Activated CD4-positive, alpha-beta T cell treated with anti-CD3 and anti-CD28 coated beads, Interleukin-2, amount 50 U/mL, for 4 hours (primary cell): ENCODE results near the gene ADAMTSL4.
"Not testable (repeated sequence)": the region's sequence is repeated elsewhere in the genome, so short reads cannot be mapped to it uniquely, and the experiment has no call there.

Experiments used
- DNase-seq, 2 experiments: peaks; one replicate each; pipeline ENCODE4 v3.0.0-alpha.2; 2020

The ADAMTSL4 gene

DNA sequence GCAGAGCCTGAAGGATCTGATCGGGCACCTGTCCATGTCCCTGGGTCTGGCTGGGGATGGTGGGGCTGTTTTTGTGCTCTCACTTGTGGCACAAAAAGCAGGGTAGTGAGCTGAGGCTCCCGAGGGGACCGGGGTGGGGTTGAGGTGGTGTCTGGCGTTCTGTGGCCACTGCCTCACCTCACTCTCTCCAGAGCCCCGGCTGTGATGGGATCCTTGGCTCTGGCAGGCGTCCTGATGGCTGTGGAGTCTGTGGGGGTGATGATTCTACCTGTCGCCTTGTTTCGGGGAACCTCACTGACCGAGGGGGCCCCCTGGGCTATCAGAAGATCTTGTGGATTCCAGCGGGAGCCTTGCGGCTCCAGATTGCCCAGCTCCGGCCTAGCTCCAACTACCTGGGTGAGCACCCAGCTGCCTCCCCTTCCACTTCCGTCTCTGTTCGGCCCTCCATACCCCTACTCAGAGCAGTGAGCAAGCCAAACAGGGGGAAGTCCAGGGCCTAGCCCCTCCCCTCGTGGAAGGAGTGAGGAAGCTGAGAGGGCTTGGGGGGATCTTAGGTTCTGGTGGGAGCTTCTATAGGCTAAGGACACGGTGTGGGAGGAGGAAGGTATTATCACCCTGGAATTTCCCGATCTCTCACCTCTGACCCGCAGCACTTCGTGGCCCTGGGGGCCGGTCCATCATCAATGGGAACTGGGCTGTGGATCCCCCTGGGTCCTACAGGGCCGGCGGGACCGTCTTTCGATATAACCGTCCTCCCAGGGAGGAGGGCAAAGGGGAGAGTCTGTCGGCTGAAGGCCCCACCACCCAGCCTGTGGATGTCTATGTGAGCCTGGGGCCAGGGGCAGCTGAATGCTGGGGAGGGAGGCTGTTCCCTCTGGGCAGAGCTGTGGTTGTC is 7.0 kb downstream of the ADAMTSL4 start:
- no peak for DNase-seq

DNA sequence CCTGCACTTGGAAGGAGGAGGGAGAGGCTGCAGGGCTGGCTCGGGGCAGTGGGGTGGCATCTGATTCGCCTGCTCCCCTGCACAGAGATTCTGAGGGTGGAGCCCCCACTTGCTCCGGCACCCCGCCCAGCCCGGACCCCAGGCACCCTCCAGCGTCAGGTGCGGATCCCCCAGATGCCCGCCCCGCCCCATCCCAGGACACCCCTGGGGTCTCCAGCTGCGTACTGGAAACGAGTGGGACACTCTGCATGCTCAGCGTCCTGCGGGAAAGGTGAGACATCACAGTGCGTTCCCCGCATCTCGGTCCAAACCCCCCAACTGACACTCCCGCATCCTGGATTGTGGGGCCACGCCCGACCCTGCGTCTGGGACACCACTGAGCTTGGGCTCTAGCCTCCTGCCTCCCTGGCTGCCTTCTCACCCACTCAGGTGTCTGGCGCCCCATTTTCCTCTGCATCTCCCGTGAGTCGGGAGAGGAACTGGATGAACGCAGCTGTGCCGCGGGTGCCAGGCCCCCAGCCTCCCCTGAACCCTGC is 7.9 kb downstream of the ADAMTSL4 start:
- DNase-seq, result no peak

DNA sequence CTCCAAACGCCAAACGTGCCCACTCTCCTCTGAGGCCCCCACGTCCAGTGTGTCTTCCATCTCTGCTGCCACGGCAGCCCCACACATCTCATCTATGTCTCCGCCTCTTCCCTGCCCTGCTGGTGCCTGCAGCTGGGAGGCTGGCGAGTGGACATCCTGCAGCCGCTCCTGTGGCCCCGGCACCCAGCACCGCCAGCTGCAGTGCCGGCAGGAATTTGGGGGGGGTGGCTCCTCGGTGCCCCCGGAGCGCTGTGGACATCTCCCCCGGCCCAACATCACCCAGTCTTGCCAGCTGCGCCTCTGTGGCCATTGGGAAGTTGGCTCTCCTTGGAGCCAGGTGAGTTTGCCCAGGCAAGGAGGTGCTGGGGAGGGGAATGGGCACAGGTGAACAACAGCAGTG is 8.6 kb downstream of the ADAMTSL4 start:
- DNase-seq, result no peak

DNA sequence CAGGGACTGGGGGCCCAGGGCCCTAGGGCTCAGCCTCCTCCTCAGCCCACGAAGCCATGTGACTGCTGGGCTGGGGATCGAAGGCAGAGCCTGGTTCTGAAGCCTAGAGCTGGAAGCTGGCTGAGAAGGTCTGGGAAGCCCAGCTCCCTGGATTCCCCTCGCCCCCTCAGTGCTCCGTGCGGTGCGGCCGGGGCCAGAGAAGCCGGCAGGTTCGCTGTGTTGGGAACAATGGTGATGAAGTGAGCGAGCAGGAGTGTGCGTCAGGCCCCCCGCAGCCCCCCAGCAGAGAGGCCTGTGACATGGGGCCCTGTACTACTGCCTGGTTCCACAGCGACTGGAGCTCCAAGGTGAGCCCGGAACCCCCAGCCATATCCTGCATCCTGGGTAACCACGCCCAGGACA is 9.1 kb downstream of the ADAMTSL4 start:
- no peak for DNase-seq

DNA sequence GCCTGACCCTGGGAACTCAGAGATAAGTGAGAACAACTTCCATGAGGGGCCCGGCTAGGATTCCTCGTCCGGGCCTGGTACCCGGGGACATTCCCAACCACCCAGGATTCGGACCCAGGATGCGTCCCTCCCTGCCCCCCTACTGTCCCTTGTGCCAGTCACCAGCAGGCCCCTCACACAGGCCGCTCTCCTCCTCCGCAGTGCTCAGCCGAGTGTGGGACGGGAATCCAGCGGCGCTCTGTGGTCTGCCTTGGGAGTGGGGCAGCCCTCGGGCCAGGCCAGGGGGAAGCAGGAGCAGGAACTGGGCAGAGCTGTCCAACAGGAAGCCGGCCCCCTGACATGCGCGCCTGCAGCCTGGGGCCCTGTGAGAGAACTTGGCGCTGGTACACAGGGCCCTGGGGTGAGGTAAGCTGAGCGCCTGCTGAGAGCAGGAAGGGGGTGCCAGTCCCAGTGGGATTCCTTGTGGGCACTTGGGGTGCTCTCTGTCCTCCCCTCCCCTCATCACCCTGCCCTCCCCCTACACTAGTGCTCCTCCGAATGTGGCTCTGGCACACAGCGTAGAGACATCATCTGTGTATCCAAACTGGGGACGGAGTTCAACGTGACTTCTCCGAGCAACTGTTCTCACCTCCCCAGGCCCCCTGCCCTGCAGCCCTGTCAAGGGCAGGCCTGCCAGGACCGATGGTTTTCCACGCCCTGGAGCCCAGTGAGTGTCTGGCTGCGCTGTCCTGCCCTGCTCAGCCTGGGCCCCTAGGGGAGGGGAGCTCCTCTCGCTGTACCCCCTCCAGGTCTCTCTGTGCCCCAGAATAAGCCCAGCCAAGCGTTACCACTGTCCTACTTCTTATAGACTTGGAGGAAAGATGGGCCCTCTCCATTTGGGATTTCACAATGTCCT is 9.8 kb downstream of the ADAMTSL4 start:
- no peak for DNase-seq

DNA sequence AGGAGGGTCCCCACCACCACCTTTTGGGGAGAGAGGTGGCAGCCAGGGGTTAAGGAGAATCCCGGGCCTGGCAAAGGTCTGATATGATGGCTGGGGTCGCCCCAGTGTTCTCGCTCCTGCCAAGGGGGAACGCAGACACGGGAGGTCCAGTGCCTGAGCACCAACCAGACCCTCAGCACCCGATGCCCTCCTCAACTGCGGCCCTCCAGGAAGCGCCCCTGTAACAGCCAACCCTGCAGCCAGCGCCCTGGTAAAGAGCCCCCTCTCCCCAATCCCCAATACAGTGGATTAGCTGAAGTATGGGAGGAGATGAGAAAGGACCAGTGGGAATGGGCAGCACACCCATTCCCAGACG is 10.4 kb downstream of the ADAMTSL4 start:
- no peak for DNase-seq

DNA sequence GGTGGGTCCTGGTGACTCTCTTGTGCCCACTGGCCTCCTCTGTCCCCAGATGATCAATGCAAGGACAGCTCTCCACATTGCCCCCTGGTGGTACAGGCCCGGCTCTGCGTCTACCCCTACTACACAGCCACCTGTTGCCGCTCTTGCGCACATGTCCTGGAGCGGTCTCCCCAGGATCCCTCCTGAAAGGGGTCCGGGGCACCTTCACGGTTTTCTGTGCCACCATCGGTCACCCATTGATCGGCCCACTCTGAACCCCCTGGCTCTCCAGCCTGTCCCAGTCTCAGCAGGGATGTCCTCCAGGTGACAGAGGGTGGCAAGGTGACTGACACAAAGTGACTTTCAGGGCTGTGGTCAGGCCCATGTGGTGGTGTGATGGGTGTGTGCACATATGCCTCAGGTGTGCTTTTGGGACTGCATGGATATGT is 10.8 kb downstream of the ADAMTSL4 start:
- DNase-seq, result peak; percentile 64 to 67

DNA sequence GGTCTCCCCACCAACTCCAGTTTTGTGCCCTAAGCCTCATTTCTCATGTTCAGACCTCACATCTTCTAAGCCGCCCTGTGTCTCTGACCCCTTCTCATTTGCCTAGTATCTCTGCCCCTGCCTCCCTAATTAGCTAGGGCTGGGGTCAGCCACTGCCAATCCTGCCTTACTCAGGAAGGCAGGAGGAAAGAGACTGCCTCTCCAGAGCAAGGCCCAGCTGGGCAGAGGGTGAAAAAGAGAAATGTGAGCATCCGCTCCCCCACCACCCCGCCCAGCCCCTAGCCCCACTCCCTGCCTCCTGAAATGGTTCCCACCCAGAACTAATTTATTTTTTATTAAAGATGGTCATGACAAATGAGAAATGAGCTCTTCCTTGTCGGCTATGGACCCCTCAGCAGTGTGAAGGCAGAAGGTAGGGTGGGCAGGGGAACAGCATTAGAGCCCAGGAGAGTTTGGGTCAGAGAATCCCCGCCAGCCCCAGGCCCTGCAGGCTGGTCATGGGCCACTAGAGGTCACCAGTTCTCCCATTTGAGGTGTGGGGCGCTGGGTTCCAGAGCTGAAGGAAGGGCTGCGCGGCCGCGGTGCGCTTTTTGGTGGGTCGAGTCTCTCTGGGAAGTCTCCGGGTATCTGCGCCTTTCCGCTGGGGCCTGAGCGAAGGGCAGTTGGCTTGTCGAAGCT is 11.5 kb downstream of the ADAMTSL4 start:
- peak; percentile 78 to 79 for DNase-seq

DNA sequence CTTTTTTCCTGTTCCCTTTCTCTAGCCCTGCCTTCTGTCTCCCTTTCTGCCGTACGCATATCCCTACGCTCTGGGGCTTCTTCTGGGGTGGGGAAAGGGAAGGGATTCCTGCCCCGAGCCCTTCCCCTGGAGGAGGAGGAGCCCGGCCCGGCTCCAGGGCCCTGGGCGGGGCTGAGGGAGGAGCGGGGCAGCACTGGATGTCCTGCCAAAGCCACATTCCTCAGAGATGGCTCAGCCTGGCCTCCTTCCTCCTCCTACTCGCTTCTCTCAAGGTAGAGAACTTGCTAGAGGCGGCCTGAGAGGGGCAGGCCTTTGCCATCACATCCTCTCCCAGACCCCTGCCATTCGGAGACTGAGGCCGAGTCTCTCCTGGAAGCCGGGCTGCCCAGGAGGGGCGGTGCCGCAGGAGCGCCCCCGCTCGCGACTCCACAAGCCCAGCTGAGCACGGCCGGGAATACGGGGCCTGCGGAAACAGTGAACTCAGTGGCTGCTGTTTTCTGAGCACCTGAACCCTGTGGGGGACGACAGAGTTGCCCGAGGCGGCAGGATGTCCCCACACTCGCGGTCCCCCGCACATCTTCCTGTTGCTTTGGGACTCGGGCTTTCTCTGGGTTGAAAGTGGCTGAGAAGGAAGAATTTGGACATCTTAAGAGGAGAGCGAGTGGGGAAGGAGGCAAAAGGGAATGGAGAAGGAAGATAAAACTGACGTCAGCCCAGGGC is 12.2 kb downstream of the ADAMTSL4 start:
- DNase-seq, result peak; percentile 34 to 42

DNA sequence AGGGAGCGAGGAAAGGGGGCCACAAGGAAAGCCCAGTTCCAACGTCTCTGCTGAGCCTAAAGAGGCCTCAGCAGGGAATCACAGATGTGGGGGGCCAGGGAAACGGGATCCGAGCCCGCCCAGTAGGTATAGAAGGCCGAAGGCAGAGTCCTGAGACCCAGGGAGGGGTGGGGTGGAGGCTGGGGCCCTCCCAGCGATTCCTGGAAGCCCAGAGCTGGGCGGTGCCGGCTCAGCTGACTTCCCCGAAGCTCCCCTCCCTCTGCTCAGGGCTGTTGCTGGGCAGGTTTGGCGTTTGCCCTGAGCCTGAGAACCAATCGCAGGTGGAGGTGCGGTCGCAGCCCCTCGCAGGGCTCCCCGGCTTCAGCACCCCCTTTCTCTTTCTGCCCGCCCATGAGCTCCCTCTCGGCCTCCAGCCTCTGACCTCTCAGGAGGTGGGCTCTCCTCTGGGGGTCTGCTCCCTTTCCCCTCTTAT is 12.8 kb downstream of the ADAMTSL4 start:
- DNase-seq, result peak; percentile 89 to 90

DNA sequence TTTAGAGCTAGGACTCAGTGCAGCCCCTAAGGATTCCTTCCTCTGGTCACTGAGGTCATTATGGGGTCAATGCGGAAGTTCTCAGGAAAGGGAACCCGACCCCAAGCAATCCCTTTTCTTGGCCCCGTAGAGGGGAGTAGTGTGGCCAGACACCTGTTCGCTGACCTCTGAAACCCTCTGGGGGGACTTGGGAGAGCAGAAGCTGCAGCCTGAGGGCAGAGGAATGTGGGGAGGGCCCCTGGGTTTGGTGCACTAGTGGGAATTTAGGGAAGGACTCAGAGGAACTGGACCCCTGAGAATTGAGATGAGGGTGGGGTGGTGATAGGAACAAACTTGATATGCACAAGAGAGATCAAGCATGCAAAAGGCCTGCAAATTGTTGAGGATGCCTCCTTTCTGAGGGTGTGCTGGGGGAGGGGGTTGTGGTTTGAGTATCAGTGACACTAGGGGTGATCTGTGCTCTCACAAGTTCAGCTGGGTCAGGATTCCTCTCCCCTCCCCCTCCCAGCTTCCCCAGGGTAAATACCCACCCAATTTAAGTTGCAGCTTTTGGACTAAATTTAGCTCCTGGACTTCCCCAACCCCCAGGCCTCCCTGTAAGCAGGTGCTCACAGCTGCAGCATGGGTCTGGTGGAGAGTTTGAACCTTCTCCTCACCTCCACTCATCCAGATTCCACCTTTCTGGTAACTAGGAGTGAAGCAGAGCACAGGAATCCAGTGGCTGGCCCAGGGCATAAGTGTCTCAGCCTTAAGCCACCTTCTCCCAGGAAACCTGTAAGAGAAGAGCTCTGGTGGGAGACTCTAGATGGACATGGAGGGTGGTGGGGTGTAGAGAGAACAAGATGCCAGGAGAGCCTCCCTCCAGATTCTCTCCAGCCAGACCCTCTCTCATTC is 13.5 kb downstream of the ADAMTSL4 start:
- peak; percentile 48 to 53 for DNase-seq

DNA sequence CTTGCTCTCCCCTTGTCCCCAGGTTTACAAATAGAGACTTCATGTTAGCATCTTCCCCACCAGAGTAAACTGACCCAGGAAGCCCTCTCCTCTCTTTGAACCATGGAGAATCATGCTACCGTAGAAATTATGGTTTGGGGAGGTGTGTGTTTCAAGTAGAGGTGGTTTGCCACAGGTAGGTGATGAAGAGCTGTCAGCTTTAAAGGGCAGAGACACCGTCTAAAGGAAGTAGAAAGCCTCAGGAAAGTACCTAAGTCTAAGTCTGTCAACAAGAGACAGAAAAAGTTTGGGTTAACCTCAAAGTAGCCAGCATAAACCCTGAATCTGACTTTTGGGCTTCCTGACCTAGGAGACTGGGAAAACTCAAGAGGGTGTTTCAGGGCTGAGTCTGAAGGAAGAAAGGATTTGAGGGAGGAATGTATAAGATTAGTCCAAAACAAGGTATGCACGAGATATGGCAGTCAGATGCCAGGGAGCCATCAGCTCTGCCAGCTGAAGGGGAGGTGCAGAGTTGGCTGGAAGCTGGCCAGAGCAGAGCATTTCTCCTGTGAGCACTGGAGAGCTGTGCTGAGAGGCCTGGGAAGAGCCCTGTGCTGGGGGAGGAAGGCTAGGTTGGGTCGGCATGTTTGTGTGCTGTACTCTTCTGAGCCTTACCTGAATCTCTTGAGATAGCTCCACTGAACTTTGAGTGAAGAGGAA is 14.3 kb downstream of the ADAMTSL4 start:
- DNase-seq, result no peak

DNA sequence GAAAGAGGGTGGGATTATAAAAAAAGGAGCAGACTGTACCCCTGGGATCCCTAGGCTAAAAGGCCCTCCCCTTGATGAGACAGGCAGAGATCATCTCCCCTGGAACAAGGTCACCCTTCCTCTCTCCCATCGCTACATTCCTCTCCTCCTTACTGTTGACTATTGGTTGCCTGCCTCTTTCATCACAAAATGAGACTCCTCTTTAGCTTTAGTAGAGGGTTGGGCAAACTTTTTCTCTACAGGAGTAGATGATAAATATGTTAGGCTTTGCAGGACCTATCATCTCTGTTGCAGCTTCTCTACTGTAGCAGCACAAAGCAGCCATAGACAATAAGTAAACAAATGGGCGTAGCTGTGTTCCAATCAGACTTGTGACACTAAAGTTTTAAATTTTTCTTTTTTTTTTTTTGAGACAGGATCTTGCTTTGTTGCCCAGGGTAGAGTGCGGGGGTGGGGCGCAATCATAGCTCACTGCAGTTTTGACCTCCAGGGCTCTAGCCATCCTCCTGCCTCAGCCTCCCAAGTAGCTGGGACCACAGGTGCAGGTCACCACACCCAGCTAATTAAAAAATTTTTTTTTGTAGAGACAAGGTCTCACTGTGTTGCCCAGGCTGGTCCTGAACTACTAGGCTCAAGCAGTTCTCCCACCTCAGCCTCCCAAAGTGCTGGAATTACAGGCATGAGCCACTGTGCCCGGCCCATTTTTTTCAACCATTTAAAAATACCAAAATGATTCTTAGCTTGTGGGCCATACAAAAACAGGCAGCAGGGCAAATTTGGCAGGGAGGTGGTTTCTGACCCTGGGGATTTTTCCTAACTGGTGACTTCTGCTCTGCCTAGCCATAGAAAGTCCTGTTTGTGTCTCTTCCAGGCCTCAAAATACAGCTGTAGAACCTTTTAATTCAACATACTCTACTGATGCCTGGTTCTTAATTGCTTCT is 15.1 kb downstream of the ADAMTSL4 start:
- no peak for DNase-seq

DNA sequence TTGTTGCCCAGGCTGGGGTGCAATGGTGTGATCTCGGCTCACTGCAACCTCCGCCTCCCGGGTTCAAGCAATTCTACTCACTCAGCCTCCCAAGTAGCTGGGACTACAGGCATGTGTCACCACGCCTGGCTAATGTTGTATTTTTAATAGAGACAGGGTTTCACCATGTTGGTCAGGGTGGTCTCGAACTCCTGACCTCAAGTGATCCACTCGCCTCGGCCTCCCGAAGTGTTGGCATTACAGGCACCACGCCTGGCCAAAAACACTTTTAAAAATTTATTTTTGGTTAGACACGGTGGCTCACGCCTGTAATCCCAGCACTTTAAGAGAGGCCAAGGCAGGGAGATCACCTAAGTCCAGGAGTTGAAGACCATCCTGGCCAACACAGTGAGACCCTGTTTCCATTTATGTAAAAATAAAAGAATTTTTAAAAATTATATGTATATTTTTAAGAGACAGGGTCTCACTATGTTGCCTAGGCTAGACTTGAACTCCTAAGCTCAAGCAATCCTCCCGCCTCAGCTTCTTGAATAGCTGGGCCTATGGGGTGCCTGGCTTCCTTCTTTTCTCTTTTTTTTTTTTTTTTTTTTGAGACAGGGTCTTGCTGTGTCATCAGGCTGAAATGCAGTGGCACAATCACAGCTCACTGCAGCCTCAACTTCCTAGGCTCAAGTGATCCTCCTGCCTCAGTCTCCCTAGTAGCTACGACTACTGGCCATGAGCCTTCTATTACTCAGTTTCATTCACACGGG is 16.2 kb downstream of the ADAMTSL4 start:
- not testable (repeated sequence) for DNase-seq

DNA sequence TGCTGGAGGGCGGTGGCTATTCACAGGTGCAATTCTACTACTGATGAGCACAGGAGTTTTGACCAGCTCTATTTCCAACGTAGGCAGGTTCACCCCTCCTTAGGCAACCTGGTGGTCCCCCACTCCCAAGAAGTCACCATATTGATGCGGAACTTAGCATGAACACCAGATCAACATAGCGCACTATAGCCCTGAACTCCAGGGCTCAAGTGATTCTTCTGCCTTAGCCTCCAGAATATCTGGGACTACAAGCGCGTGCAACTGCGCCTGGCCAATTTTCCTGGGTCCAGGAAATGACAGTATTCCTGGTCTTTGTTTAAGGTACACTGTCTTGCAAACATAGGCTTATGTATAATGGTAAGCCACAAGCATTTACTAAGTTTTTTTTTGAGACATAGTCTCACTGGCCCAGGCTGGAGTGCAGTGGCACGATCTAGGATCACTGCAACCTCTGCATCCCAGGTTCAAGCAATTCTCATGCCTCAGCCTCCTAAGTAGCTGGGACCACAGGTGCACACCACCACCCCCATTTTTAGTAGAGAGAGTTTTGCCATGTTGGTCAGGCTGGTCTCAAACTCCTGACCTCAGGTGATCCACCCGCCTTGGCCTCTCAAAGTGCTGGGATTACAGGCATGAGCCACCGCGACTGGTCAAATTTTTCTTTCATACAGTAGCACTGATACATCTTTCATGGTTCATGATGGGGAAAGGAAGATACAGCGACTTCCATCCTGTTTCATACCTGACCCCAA is 17.6 kb downstream of the ADAMTSL4 start:
- no peak for DNase-seq

DNA sequence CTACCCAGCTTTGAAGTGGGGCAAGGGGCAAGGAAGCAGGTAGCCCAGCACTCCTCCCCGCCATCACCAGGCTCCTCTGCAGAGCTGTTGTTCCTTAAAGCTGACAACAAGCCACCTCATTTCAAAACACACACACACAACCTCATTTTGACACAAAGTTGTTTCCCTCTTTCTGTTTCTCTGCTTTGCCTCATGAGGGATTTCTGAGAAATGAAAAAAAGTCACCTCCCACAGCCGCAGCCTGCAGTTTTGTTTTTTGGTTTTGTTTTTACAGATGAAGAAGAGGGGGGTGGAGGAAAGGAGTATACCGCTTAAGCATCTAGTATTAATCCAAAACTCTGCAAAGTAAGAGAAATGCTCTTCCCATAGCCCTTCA is 18.1 kb downstream of the ADAMTSL4 start:
- DNase-seq, result peak; percentile 37 to 51

DNA sequence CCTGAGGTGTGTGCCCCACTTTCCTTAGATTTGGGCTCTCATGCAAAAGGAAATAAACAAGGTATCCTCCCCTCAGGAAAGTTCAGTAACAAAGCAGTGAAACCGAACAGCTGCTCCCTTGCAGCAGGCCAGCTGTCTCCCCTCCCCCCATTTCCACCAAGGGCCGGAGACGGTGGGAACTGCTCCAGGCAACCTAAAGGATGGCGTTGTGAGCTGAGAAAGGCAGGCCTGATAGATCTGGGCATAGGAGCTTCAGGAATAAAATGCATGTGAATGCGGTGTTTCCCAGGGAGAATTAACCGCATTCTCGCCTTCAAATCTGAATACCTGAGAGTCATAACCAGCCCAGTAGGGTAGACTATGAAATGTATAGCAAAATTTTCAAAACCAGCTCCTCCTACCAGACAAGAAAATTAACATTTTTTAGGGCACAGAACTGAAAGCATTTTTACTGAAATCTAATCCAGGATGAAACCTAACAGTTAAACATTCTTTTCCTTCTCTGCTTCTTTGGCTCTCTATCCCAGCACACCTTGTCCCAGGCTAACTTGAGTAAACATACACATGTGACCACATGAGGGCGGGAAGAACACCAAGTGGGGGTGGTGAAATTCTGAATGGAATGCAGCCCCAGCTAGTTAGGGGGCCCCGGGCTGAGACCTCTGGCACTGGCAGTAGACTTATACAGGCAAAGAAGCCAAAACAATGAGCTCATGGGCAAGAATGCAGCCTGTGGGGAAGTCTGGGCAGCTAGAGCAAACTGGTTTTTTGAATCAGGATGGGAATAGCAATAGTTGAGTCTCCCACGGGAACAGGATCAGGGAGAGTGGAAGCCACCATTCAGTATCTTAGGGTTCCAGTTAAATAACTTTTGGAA is 18.7 kb downstream of the ADAMTSL4 start:
- no peak for DNase-seq
